Uterus (tissue), 2 donors: ENCODE measurements around the gene DNMT3A.

Experiments
- CTCF ChIP-seq, 4 experiments: fragments of 200-600 bp in 2 of 4; fragments of 450-650 bp in 2 of 4; sonication (generic) in 2 of 4; IDR thresholded peaks; one replicate each; pipeline ENCODE4 v1.5.1; 2016 to 2019; ENCODE audit warnings: antibody characterized with exemption in 4 of 4, mild to moderate bottlenecking in 2 of 4, moderate library complexity in 1 of 4
- POLR2A ChIP-seq, 2 donors: fragments of 450-650 bp; IDR thresholded peaks; one replicate each; pipeline ENCODE4 v1.6.1; 2016; ENCODE audit warnings: antibody characterized with exemption in 2 of 2, mild to moderate bottlenecking in 1 of 2, moderate library complexity in 1 of 2

GRCh38 chr2:25320077-25320476 lies 21.6 kb downstream of the DNMT3A start:
- TF ChIP-seq CTCF (IDR thresholded peaks at IDR 0.05): no peak
- TF ChIP-seq POLR2A (IDR thresholded peaks at IDR 0.05): no peak
